ENCODE results near the gene KYNU. TPM values are rescaled to one million over a fixed set of nuclear protein-coding genes. Genes with fewer than 3 reads are reported as not detected.

The KYNU gene
- total and polyA plus RNA-seq, 2 experiments from 2014 or later: not detected

GRCh38 chr2:142951190-142952007, 73.9 kb downstream of the KYNU start:
- no peak overlapping the region for H3K4me3 ChIP-seq
- H3K36me3 ChIP-seq (ENCODE audit: low read depth): no peaks in the 10 kb centered on the region
- H3K27ac ChIP-seq: no peak overlapping the region
- no peaks in the 10 kb centered on the region for H3K27me3 ChIP-seq (replicated peaks; ENCODE audit: insufficient read depth)
- no peaks in the 10 kb centered on the region for H3K4me1 ChIP-seq (ENCODE audit: insufficient read depth)
- DNase-seq: no peak
- no peaks in the 10 kb centered on the region for H3K9me3 ChIP-seq (ENCODE audit: low read depth)
- no peak overlapping the region for H2AFZ ChIP-seq
- H3K4me2 ChIP-seq (ENCODE audit: unreplicated experiment): no peak overlapping the region
- no peaks in the 10 kb centered on the region for H4K20me1 ChIP-seq (ENCODE audit: insufficient read depth)
- no peak overlapping the region for H3K9ac ChIP-seq
- TF ChIP-seq EZH2 (IDR thresholded peaks at IDR 0.05; ENCODE audit: insufficient read depth, poor library complexity, severe bottlenecking): no peak
- TF ChIP-seq EZH2phosphoT487 (IDR thresholded peaks at IDR 0.05; ENCODE audit: insufficient read depth, low read depth): no peak
- no peaks in the 10 kb centered on the region for H3F3A ChIP-seq (ENCODE audit: insufficient read depth)
- in situ Hi-C loops (cut with MboI): no loop called here
- no peaks in the 10 kb centered on the region for H3K9me2 ChIP-seq (ENCODE audit: insufficient read depth)
- no peaks in the 10 kb centered on the region for H3K79me2 ChIP-seq (ENCODE audit: insufficient read depth)

GRCh38 chr2:142952018-142952417, 74.6 kb downstream of the KYNU start:
- no peak overlapping the region for H2AFZ ChIP-seq
- no peaks in the 10 kb centered on the region for H3F3A ChIP-seq (ENCODE audit: insufficient read depth)
- H3K79me2 ChIP-seq (ENCODE audit: insufficient read depth): no peaks in the 10 kb centered on the region
- H3K4me1 ChIP-seq (ENCODE audit: insufficient read depth): no peaks in the 10 kb centered on the region
- no peaks in the 10 kb centered on the region for H4K20me1 ChIP-seq (ENCODE audit: insufficient read depth)
- in situ Hi-C loops (cut with MboI): no loop called here
- no peak overlapping the region for H3K4me2 ChIP-seq (ENCODE audit: unreplicated experiment)
- no peaks in the 10 kb centered on the region for H3K27me3 ChIP-seq (replicated peaks; ENCODE audit: insufficient read depth)
- H3K36me3 ChIP-seq (ENCODE audit: low read depth): no peaks in the 10 kb centered on the region
- H3K9me2 ChIP-seq (ENCODE audit: insufficient read depth): no peaks in the 10 kb centered on the region
- no peaks in the 10 kb centered on the region for H3K9me3 ChIP-seq (ENCODE audit: low read depth)
- H3K4me3 ChIP-seq: no peak overlapping the region
- TF ChIP-seq EZH2phosphoT487 (IDR thresholded peaks at IDR 0.05; ENCODE audit: insufficient read depth, low read depth) (no peak), EZH2 (IDR thresholded peaks at IDR 0.05; ENCODE audit: insufficient read depth, poor library complexity, severe bottlenecking) (no peak)
- no peak overlapping the region for H3K9ac ChIP-seq
- no peak for DNase-seq
- 63 to 69% methylated on average over 3 of the region's 3 CpGs for WGBS, 2 experiments (ENCODE audit: low coverage in 1 of 2, low lambda C conversion rate in 2 of 2, missing lambda C conversion rate in 2 of 2)
- H3K27ac ChIP-seq: no peak overlapping the region

- H4K20me1 ChIP-seq (ENCODE audit: insufficient read depth): no peaks in the 10 kb centered on the region
- H2AFZ ChIP-seq: no peak overlapping the region
- no peaks in the 10 kb centered on the region for H3K9me3 ChIP-seq (ENCODE audit: low read depth)
- in situ Hi-C loops (cut with MboI): no loop called here
- no peak overlapping the region for H3K4me2 ChIP-seq (ENCODE audit: unreplicated experiment)
- H3K4me3 ChIP-seq: no peak overlapping the region
- WGBS, 2 experiments (ENCODE audit: low coverage in 1 of 2, low lambda C conversion rate in 2 of 2, missing lambda C conversion rate in 2 of 2): 69 to 75% methylated on average over 6 of the region's 6 CpGs
- H3K79me2 ChIP-seq (ENCODE audit: insufficient read depth): no peaks in the 10 kb centered on the region
- no peaks in the 10 kb centered on the region for H3K27me3 ChIP-seq (replicated peaks; ENCODE audit: insufficient read depth)
- no peak overlapping the region for H3K9ac ChIP-seq
- no peaks in the 10 kb centered on the region for H3K4me1 ChIP-seq (ENCODE audit: insufficient read depth)
- H3F3A ChIP-seq (ENCODE audit: insufficient read depth): no peaks in the 10 kb centered on the region
- H3K36me3 ChIP-seq (ENCODE audit: low read depth): no peaks in the 10 kb centered on the region
- no peaks in the 10 kb centered on the region for H3K9me2 ChIP-seq (ENCODE audit: insufficient read depth)
- no peak for DNase-seq
- no peak overlapping the region for H3K27ac ChIP-seq
- TF ChIP-seq EZH2 (IDR thresholded peaks at IDR 0.05; ENCODE audit: insufficient read depth, poor library complexity, severe bottlenecking) (no peak), EZH2phosphoT487 (IDR thresholded peaks at IDR 0.05; ENCODE audit: insufficient read depth, low read depth) (no peak)
These were observed 75.5 kb downstream of the KYNU start for GRCh38 chr2:142952793-142953494.

- H3K27me3 ChIP-seq (replicated peaks; ENCODE audit: insufficient read depth): no peaks in the 10 kb centered on the region
- no peaks in the 10 kb centered on the region for H3K36me3 ChIP-seq (ENCODE audit: low read depth)
- WGBS, 2 experiments (ENCODE audit: low coverage in 1 of 2, low lambda C conversion rate in 2 of 2, missing lambda C conversion rate in 2 of 2): 82 to 87% methylated on average over 1 of the region's 1 CpG
- H3K79me2 ChIP-seq (ENCODE audit: insufficient read depth): no peaks in the 10 kb centered on the region
- no peaks in the 10 kb centered on the region for H3K9me2 ChIP-seq (ENCODE audit: insufficient read depth)
- H3K9ac ChIP-seq: no peak overlapping the region
- TF ChIP-seq EZH2phosphoT487 (IDR thresholded peaks at IDR 0.05; ENCODE audit: insufficient read depth, low read depth): no peak
- no peak for TF ChIP-seq EZH2 (IDR thresholded peaks at IDR 0.05; ENCODE audit: insufficient read depth, poor library complexity, severe bottlenecking)
- no peaks in the 10 kb centered on the region for H4K20me1 ChIP-seq (ENCODE audit: insufficient read depth)
- H3K27ac ChIP-seq: no peak overlapping the region
- DNase-seq: no peak
- no peak overlapping the region for H3K4me2 ChIP-seq (ENCODE audit: unreplicated experiment)
- no peaks in the 10 kb centered on the region for H3F3A ChIP-seq (ENCODE audit: insufficient read depth)
- H2AFZ ChIP-seq: no peak overlapping the region
- H3K9me3 ChIP-seq (ENCODE audit: low read depth): no peaks in the 10 kb centered on the region
- in situ Hi-C loops (cut with MboI): no loop called here
- H3K4me1 ChIP-seq (ENCODE audit: insufficient read depth): no peaks in the 10 kb centered on the region
- H3K4me3 ChIP-seq: no peak overlapping the region
These were observed 77.0 kb downstream of the KYNU start for GRCh38 chr2:142954493-142954892.
